NCI-H128 (cell line): ENCODE results near the gene GNAS-AS1.
"Not testable (repeated sequence)": the region's sequence is repeated elsewhere in the genome, so short reads cannot be mapped to it uniquely, and the experiment has no call there.

Experiments
- DNase-seq: peaks from one replicate; lab custom pipeline; 2025; ENCODE audit not compliant: unreplicated experiment; lab: John Stamatoyannopoulos, UW

The GNAS-AS1 gene

DNA sequence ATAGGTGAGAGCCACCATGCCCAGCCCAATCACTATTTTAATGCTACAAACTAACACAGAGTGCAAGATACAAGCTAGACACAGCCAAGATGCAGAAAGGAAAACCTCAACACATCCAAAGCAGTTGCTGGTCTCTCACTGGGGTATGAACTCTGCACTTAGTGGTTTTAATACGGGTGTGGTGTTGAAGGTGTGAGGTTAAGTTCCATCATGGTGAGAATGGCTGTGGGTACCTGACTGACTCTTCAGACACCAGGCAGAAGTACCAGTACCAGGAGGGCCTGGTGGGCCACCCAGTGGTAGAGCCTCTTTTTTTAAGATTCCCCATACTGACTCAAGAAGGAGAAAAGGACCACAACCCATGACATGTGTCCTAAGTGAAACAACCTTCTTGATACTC is 13.0 kb downstream of the GNAS-AS1 start:
- no peak for DNase-seq

DNA sequence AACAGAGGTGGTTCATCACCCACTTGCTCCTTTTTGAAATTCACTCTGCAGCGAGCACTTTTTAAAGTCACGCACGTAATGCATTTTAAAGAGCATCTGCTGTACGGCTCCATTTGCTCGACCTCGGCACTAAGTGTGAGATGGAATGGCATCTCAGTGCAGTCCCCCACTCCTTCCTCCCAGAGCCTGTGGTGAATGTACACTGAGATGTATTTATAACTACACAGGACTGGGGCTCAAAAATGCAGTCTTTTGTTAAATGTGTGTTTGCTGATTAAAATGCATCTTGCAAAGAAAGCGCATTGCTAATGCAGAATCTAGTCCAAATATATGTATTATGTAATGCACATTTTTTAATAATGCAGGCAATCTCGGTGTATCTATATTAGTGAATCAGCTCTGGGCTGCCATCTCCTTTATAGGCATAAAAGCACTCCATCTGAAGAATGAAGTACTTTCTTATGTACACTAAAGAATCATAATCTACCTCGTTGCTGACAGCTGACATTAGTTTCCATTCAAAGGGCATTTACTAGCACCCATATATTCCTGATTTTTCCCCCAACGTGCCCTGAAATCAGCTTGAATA is 14.0 kb downstream of the GNAS-AS1 start:
- DNase-seq: no peak

DNA sequence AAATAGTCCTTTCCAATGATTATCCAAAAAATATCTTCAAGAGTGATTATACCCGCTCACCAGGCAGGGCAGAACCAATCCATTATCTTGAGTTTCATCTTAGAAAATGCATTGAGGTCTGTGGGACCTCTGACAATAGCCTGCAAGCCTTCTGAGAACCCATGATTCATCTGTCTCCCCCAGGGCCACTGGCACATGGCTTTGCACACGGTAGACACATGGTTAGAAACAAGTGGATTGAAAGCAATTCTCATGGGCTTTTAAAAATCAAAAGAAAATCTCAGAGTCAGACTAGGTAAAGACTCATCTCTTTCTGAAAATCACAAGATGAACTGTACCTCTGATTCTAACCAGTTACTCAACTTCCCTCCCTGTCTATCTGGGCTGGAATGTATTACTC is 15.5 kb downstream of the GNAS-AS1 start:
- no peak for DNase-seq

DNA sequence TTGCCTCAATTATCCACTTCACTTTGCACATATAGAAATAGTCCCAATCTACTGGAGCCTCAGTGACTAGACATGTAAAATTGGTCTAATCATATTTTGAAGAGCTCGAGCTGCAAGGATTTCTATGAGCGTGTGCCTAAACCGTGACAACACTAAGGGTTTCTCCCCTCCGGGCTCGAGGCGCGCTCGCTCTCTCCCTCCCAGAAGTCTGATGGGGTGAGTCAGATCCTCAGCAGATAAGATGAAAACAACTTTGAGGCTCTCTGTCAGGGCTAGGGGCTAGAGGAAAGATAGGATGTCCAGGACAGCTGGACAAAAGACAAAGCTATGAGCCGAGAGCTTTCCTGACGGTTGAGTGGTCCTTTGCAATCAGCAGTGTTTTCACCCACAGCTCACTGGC is 16.8 kb downstream of the GNAS-AS1 start:
- no peak for DNase-seq

DNA sequence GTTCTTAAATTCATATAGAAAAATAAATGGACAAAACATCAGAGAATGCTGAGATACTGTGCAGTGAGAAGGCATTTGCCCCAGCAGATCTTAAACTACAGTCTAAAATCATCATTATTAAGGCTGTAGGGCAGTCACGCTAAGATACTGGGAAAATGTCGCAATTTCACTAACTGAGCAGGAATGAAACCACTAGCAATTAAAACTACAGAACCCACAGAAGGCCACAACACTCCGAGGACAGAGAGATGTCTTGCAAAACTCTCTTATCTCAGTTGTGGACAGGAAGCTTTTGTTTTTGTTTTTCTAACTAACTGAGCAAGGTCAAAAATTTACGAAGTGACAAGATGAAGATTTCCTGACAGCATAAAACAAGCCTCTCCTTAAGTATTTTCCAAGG is 18.2 kb downstream of the GNAS-AS1 start:
- no peak for DNase-seq

DNA sequence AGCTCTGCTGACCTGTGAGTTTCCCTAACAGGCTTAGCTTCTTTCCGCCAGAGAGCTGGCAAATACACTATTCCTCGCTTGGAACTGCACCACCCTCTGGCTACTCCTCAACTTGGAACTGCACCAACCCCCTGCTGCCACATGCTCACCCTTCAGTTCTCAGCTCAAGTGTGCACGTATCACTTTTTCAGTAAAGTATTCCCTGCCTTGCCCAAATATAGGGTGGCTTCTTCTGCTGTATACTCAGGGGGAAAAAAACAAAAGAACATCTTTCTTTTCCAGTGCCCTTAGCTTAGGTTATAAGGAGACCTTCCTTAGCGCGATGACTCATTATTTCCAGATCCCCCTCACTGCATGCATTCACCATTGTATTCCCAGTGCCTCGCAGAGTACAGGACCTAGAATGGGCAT is 21.2 kb downstream of the GNAS-AS1 start:
- DNase-seq: no peak

DNA sequence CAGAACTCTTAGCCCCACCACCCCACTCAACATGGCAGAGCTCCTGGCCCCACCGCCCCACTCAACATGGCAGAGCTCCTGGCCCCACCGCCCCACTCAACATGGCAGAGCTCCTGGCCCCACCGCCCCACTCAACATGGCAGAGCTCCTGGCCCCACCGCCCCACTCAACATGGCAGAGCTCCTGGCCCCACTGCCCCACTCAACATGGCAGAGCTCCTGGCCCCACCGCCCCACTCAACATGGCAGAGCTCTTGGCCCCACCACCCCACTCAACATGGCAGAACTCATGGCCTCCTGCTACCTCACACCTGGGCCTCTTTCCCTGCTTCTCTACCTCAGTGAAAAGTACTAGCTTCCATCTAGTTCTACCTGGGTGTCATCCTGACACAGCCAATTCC is 21.9 kb downstream of the GNAS-AS1 start:
- DNase-seq: not testable (repeated sequence)

DNA sequence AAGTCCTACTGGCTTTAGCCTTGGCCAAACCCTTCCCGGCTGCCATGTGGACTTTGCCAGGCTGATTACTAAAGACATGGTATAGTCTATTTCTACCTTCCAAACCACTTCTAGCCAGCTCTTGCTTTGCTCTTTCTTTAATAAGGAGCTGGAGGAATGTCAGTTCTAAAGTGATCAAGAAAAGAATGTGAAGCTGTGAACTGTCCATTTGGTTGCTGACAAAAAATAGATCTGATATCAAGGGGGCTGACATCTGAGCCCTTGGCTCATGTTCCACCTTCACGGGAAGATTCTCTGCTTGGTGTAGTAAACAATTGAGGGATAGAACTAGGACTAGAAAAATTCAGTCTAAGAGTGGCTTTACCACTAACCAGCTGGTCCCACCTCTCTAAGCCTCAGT is 22.6 kb downstream of the GNAS-AS1 start:
- DNase-seq: no peak

DNA sequence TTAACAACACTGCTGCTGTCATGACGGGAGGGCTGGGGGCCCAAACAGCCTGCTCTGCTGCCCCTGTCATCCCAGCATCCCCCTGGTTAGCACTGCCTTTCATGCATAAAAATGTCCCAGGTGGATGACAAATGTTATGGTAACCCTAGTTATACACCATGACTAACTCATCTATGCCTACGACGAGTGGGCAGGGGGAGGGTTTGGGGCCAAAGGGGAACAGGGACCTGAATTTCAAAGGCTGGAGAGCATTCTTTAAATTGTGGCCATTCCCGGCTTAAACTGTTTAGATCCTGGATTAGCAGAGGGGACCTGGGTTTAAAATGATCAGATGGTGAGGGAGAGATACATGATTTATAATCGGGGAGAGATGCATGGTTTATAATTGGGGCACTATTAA is 24.4 kb downstream of the GNAS-AS1 start:
- DNase-seq: no peak

DNA sequence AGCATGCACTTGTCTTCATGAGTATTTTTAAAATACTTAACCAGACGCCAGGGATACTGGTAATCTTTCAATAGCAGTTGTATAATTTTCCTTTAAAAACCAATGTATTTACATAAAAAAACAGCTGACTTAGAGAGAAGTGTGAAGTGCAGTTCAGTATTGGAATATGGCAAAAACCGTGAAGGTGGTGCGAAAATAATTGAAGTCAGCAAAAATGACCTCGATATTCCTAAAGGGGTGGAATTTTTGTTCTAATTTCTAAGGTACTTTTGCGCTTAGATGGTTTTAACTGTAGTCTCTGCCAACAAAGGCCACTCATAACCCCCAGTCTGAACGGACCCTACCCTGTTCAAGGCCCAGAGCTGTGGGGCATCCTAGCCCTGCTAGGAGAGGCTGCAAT is 25.3 kb downstream of the GNAS-AS1 start:
- no peak for DNase-seq

DNA sequence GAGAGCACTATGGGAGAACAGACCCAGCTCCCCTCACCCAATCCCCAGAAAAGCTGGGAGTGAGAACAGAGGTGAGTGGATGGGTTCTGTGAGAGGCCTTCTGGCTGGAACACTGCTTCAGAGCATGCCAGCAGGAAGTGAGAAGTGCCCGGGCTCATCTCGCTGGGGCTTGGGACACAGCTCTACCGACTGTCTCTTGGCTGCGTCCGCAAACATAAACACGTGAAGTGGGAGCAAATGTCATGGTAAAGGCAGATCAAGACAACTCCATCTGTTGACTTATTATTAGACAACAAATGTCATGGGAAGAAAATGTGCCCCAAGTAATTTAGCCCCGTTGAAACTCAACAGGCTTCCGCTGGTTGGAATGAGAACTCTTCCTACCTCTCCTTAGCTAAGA is 25.9 kb downstream of the GNAS-AS1 start:
- DNase-seq: no peak

DNA sequence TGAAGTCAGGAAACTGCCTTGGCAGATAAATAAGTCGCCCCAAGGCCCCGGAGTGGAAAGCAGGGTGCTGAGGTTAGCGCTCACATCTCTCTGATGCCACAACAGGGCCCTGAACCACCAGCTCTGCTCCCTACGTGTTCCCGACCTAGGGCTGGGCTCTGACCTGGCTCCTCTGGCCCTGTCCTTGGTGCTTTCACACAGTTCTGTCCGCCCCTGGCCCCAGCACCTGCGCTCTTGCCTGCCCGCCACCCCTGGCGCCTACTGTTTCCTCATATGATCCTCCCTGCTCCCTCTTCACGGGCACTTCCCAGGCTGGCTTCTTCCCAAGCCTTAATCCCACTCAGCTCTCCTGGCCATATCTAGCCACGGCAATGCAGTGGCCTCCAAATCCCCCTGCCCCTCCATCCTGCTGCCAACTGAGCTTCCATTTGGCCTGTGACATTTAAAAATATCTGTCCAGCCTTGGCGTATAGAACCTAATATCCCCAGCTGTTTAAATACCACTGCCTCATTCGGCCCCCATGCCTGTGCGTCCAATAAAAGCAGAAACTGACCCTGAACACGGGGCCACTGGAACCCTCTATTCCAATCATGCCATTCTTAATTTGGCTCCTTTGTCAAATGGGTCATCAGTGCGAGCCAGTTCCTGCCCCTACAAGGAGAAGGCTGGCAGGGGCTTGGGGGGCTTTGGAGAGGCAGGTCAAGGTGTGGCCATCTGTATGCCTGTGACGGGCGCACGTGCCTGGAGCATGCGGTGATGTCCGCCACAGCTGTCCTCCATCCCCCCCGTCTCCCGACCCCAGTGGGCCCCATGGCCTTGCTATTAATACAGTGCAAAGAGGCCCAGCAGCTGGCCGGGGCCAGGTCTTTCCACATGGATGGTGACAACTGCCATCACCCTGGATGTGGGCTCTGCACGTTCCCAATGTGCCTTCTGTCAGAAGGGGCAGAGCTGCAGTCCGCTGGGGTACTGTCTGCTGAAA is 27.7 kb downstream of the GNAS-AS1 start:
- no peak for DNase-seq

DNA sequence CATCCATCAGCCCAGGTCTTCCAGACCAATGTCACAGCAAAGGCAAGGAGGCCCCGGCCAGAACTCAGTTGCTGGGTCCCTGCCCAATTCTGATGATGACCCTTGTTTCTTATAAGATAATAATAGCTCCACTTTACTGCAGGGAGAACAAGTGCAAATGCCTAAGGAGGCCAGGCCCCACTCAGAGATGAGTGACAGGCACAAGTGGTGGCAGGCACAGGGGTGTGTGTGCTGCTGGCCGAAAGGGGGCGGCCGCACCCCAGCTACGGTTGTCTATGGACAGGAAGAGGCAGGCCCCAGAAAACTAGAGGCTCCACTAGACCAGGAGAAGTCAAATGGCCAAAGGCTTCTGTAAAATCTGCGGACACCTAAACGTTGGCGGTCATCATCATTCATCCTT is 28.6 kb downstream of the GNAS-AS1 start:
- no peak for DNase-seq

DNA sequence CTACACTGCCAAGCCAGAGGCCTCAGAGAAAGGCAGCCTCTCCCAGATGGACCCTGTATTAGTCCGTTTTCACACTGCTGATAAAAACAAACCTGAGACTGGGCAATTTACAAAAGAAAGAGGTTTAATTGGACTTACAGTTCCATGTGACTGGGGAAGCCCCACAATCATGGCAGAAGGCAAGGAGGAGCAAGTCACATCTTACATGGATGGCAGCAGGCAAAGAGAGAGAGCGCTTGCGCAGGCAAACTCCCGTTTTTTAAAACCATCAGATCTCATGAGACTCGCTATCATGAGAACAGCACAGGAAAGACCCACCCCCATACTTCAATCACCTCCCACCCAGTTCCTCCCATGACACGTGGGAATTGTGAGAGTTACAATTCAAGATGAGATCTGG is 30.2 kb downstream of the GNAS-AS1 start:
- DNase-seq: not testable (repeated sequence)

DNA sequence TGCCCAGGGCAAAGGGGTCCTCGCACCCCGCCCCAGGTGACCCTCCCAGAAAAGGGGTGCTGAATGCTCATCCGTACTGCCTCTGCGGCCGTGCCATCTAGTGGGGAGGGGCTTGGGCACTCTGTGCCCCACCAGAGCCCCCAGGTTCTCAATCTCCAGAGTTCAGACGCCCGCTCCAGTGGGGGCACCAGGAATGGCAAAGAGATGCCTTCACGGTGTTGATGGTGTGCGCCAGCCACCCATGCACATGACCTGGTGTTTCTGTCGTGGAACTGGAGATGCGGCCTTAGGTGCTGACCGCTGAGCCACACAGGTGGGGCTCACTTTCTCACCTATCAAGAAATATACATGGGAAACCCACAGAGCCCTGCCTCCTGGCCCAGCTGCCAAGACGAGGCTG is 30.8 kb downstream of the GNAS-AS1 start:
- DNase-seq: no peak

DNA sequence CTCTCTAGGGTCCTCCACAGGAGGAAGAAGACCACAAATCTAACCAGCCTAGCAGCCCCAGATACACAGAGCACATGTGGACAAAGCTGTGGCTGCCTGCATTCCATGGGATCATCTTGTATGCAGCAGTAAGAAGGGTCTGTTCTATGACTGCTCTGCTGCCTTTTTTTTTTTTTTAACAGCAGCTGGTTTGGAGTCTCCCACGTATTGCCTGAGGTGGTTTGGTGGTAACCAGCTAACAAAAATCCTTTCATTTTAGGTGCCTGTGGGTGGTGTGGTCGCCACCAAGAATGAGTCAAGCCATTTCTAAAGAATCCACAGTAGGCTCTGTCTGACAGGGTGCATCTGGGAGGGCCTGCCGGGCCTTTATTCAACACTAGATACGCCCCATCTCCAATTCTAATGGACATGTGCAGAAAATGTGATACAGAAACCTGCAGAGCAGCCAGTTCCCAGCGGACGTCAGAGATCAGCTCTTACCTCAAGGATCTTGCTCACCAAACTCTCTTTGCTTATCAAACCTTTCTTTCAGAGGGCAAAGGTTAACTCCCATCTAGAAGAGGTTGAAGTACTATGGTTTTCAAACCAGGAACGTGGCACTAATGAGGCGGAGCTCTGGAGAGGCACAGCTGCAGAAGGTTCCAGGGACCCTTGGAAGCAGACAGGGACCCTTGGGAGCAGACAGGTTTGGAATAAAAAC is 32.0 kb downstream of the GNAS-AS1 start:
- DNase-seq: no peak

DNA sequence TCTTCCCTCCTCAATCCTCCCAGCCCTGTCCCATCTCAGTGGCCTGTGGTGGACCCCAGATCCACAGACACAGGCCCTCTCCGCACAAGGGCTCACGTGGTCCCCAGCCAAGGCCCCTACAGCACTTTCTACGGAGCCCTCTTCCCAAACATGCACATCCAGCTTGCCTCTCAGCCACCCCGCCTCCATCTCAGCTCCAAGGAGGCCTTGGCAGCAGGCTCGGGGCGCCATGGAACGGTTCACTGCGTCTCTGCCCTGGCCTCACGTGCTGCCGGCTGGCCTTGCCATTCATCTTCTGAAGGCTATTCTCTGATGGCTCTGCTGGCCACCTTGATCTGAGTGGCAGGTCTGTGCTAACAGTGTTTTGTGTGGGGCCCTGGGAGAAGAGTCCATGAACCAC is 33.0 kb downstream of the GNAS-AS1 start:
- no peak for DNase-seq

DNA sequence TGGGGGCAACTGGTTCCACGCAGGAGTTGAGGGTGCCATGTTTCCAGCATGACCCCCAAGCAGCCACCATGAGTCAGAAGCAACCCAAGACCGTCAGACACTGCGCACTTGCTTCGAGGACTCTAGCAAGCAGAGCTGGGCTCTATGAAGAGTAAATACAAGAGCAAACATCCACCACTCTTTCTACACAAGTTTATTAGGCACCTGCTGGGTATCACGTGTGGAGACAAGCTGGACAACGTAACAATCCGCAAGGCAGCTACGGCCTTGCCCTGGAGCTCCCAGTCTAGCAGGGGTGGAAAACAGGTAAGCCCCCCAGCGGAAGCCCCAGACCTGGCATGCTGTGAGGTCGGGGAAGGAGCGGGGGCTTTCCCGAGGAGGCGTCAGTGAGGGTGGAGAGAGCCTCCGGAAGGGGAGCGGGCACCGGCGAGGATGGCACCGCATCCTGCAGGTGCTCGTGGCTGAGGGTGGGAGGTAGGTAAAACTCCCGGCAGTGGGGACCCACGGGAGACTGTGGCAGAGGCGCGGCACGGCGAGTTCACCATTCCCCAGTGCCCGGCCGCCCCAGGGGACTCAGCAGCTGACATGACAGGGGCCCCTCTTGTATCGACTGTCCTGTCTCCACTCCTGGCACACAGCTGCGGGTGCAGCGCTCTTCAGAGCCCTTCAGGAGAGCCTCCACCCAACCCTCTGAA is 33.6 kb downstream of the GNAS-AS1 start:
- no peak for DNase-seq

DNA sequence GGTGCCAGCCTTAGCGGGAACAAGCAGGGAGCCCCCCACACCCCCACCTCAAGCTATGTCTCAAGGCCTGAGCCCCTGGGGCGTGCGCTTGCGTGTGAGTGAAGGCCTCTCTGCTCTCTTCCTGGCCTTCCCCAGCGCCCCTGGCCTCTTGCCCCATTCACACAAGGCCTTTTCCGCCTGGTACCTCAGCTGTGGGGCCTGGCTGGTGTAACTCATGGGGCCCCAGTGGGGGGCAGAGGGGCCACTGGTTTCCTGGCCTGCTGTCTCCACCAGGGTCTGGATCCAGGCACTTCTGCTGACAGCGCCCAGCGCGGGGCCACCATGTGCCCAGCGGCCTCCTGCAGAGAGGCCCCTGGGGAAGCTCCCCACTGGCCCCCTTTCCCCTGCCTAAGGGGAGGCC is 34.7 kb downstream of the GNAS-AS1 start:
- DNase-seq: no peak

DNA sequence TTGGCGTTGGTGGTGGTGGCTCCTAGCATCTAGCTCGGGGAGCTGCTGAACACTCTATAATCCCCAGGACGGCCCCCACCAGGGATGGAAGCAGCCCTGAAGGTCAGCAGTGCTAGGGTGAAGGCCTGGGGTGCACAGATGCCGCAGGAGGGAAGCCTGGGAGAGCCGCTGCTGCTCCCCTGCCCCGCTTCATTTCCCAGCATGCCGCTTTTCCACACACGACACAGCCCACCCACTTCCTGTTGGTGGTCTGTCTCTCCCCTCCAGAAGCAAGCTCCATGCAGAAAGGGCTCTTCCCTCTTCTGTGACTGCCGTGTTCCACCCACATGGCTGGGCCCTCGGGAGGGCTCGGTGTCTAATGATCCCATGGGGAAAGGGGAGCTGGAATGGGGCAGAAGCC is 35.3 kb downstream of the GNAS-AS1 start:
- DNase-seq: no peak

DNA sequence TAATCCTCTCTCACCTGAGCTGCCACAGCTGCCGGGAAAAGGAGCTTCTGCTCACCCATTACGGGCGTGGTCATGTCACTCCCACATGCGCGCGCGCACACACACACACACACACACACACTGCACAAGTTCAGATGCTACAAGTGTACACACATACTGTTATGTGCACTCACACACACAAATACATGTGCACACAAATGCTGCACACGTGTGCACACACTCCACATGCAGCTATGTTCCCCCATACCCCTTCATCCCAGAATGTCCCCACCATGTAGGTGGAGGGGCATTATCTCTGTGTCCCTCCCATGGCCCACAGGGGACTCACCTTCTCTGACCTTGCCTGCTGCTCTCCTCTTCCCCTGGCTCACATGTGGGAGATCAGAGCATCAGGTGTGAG is 37.3 kb downstream of the GNAS-AS1 start:
- no peak for DNase-seq
